ENCODE measurements around the gene ARHGAP42.

DNA sequence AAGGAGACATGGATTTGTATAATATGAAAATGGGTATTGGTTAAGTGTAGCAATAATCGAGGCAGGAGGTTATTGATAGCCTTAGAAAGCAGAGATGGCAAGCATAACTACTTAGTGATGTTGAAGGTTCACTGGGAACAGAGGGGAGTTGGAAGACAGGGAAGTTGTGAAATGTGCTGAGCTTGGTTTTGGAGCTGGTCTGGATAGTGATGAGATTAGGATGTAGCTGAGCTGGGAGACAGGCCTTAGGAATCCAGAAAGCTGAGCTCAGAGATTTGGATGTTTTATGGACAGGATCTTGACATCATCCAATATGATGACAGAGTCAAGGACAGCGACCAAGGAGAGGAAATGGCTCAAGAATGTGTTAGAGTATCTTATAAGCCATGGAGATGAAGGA, 113.1 kb downstream of the ARHGAP42 start:
- TF ChIP-seq, protein P1, sequence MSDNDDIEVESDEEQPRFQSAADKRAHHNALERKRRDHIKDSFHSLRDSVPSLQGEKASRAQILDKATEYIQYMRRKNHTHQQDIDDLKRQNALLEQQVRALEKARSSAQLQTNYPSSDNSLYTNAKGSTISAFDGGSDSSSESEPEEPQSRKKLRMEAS (IDR thresholded peaks at IDR 0.05; ENCODE audit: low read depth, low read length) = no peak
- TF ChIP-seq POLR2A (IDR thresholded peaks at IDR 0.05; ENCODE audit: extremely low read depth, insufficient read length) (no peak), MYC (IDR thresholded peaks at IDR 0.05; ENCODE audit: low read depth, low read length) (no peak)
- TF ChIP-seq, protein P2, sequence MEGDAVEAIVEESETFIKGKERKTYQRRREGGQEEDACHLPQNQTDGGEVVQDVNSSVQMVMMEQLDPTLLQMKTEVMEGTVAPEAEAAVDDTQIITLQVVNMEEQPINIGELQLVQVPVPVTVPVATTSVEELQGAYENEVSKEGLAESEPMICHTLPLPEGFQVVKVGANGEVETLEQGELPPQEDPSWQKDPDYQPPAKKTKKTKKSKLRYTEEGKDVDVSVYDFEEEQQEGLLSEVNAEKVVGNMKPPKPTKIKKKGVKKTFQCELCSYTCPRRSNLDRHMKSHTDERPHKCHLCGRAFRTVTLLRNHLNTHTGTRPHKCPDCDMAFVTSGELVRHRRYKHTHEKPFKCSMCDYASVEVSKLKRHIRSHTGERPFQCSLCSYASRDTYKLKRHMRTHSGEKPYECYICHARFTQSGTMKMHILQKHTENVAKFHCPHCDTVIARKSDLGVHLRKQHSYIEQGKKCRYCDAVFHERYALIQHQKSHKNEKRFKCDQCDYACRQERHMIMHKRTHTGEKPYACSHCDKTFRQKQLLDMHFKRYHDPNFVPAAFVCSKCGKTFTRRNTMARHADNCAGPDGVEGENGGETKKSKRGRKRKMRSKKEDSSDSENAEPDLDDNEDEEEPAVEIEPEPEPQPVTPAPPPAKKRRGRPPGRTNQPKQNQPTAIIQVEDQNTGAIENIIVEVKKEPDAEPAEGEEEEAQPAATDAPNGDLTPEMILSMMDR (IDR thresholded peaks at IDR 0.05; ENCODE audit: low read depth, low read length) = no peak
